Aorta (tissue), 5 donors: ENCODE data around the gene OBSCN. TPM values are rescaled to one million over a fixed set of nuclear protein-coding genes. Genes with fewer than 3 reads are reported as not detected.

Experiments used
- ATAC-seq: fragments of 200-7000 bp; cut with Tn5 transposase; one replicate; pipeline ENCODE4 v1.9.1; 2022; ENCODE audit warnings: moderate library complexity; ENCODE audit not compliant: low FRiP score
- DNase-seq, 2 donors: peaks; one replicate each; pipeline ENCODE4 v3.0.0-alpha.2; 2020
- H3K27ac ChIP-seq, 2 donors: one replicate each; pipeline ENCODE4 v1.5.1; 2013; ENCODE audit warnings: low read length in 2 of 2, mild to moderate bottlenecking in 2 of 2, moderate library complexity in 2 of 2, control low read depth in 1 of 2, inconsistent platforms in 1 of 2, low read depth in 1 of 2
- H3K27me3 ChIP-seq, 2 donors: one replicate each; pipeline ENCODE4 v1.6.1; 2013; ENCODE audit warnings: control low read depth in 1 of 2, low read length in 1 of 2, mild to moderate bottlenecking in 1 of 2, moderate library complexity in 1 of 2; ENCODE audit not compliant: insufficient read depth in 2 of 2, control insufficient read depth in 1 of 2
- H3K36me3 ChIP-seq, 2 donors: one replicate each; pipeline ENCODE4 v1.6.1; 2013; ENCODE audit warnings: control low read depth in 1 of 2, low read length in 1 of 2, mild to moderate bottlenecking in 1 of 2; ENCODE audit not compliant: insufficient read depth in 2 of 2, control insufficient read depth in 1 of 2
- H3K4me1 ChIP-seq, 2 donors: one replicate each; pipeline ENCODE4 v1.6.1; 2013; ENCODE audit warnings: low read length in 2 of 2, control low read depth in 1 of 2, mild to moderate bottlenecking in 1 of 2, moderate library complexity in 1 of 2; ENCODE audit not compliant: insufficient read depth in 2 of 2, control insufficient read depth in 1 of 2
- H3K4me3 ChIP-seq, 2 donors: one replicate each; pipeline ENCODE4 v1.5.1; 2013; ENCODE audit warnings: low read length in 2 of 2, control low read depth in 1 of 2, mild to moderate bottlenecking in 1 of 2
- H3K9me3 ChIP-seq: one replicate; pipeline ENCODE4 v1.6.1; 2013; ENCODE audit warnings: mild to moderate bottlenecking, low read length; ENCODE audit not compliant: control insufficient read depth
- WGBS, 2 donors: extraction: QIAGEN DNeasy Blood & Tissue Kit; methylation state at CpG; one replicate each; pipeline ENCODE4 v1.1.7; 2013; 5-methylcytosine and 5-hydroxymethylcytosine counted together
- intact Hi-C, 2 donors: fragments of 100-400 bp; cut with DNase I; formaldehyde crosslinking; loops; one replicate each; pipeline versions ENCODE4 v1.14.2 to v1.15.0; 2022
- polyA plus RNA-seq, 2 donors: library from polyadenylated mRNA; stranded (reverse); fragments of 200-250 nt; gene quantifications; one replicate each; pipeline ENCODE4 v1.2.3, GENCODE V29; 2013
- total RNA-seq, 2 donors: library from RNA; stranded (reverse); fragmentation: NEBNext Ultra II Directional; extraction: Animal tissue kit (Norgen Biotek cat#: 25700); gene quantifications; one replicate each; pipeline ENCODE4 v1.2.1, GENCODE V29; 2021
- donor health status: healthy with polysubstance abuse.
- donor health status: Bipolar disorder and iron deficiency.
- donor health status: DM: no; HTN: no; CAD: no.
- donor health status: DM: no; HTN: no; CAD: no.
- donor health status: DM: yes; HTN: yes; CAD: no.

The OBSCN gene
- total and polyA plus RNA-seq, 4 donors: 2.0 to 19.3 (median 6.4) TPM

GRCh38 chr1:228413241-228414010, 205.6 kb downstream of the OBSCN start:
- intact Hi-C loops: no loop called here
- Histone ChIP-seq H3K27me3 (no peaks in the 10 kb centered on the region), H3K9me3 (no peaks in the 10 kb centered on the region), H3K4me3 (no peak overlapping the region), H3K4me1 (no peaks in the 10 kb centered on the region), H3K27ac (no peak overlapping the region), H3K36me3 (no peaks in the 10 kb centered on the region)
- WGBS, 2 donors: 82 to 94% methylated on average over 10 of the region's 10 CpGs
- DNase-seq (peak in 1 of 2 donors; percentile 53), ATAC-seq (no peak)

DNA sequence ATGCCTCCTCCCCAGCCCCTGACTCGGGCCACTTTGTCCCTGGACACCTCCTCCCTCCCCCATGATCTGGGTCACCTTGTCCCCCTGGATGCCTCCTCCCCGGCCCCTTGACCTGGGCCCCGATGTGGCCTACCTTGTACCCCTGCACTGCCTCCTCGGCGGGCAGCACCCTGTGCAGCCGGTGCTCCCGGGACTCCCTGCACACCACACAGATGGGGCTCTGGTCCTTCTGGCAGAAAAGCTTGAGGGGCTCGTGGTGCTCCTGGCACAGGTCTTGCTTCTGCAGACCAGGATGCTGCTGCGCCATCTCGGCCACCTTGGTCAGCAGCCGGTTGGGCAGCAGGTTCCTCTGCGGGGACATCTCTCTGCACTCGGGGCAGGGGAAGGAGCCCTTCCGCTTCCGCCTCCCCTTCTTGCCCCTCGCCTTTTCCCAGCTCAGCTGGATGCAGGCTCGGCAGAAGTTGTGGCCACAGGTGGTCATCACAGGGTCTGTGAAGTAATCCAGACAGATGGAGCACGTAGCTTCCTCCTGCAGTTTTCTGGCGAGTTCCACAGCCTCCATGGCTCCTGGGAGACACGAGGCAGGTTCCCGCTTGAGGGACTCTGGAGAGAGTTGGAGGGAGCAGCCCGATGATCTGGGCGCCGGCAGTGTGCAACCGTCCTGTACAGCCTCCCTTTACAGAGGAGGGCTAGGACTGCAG, 206.8 kb downstream of the OBSCN start:
- DNase-seq (peak in 1 of 2 donors; percentile 72), ATAC-seq (peak; percentile 4)
- Histone ChIP-seq H3K4me3 (no peak overlapping the region), H3K9me3 (no peaks in the 10 kb centered on the region), H3K27me3 (no peaks in the 10 kb centered on the region), H3K36me3 (no peaks in the 10 kb centered on the region), H3K27ac (no peak overlapping the region), H3K4me1 (no peaks in the 10 kb centered on the region)
- WGBS, 2 donors: 79 to 81% methylated on average over 25 of the region's 25 CpGs
- intact Hi-C loops: no loop called here

- Histone ChIP-seq H3K36me3 (no peaks in the 10 kb centered on the region), H3K27ac (no peak overlapping the region), H3K27me3 (no peaks in the 10 kb centered on the region), H3K4me3 (no peak overlapping the region), H3K4me1 (no peaks in the 10 kb centered on the region), H3K9me3 (no peaks in the 10 kb centered on the region)
- DNase-seq (peak in 1 of 2 donors; percentile 51), ATAC-seq (peak; percentile 20)
- whole genome bisulfite sequencing, 2 donors: 45 to 48% methylated on average over 7 of the region's 7 CpGs
- intact Hi-C loops: no loop called here
Measured at GRCh38 chr1:228415221-228415620, 207.4 kb downstream of the OBSCN start.

DNA sequence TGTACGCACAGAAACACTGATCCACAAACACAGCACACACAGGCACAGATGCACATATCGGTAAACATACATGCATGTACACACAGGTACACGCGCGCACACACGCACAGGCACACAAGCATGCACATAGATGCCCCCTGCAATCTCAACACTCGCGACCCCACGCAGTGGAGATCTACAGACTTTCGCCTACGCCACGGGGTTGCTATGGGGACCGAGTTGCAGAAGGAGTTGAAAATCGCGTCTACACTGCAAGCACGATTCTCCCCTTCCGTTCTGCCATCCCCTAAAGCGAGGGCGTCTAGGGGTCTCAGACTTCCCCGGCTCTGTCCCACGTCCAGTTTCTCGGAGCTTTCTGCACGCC, 208.0 kb downstream of the OBSCN start:
- no peaks in the 10 kb centered on the region for H3K9me3 ChIP-seq
- DNase-seq (no peak), ATAC-seq (peak; percentile 2)
- no peaks in the 10 kb centered on the region for H3K4me1 ChIP-seq
- no peak overlapping the region for H3K4me3 ChIP-seq
- no peaks in the 10 kb centered on the region for H3K36me3 ChIP-seq
- 16 to 18% methylated on average over 23 of the region's 23 CpGs for WGBS, 2 donors
- H3K27me3 ChIP-seq: no peaks in the 10 kb centered on the region
- intact Hi-C loops: no loop called here
- H3K27ac ChIP-seq: no peak overlapping the region

GRCh38 chr1:228416217-228416933, 208.5 kb downstream of the OBSCN start, which contains the start of gene TRIM17:
Gene TRIM17 (minus strand): TSS chr1:228416861. CDS start chr1:228415072, 1,789 bp downstream.
- no peak within 1 kb of the TSS for H3K27ac ChIP-seq

GRCh38 chr1:228417061-228417460, 209.2 kb downstream of the OBSCN start:
- WGBS, 2 donors: 15 to 29% methylated on average over 10 to 12 of the region's 12 CpGs
- Histone ChIP-seq H3K27ac (no peak overlapping the region), H3K27me3 (no peaks in the 10 kb centered on the region), H3K4me1 (no peaks in the 10 kb centered on the region), H3K9me3 (no peaks in the 10 kb centered on the region), H3K36me3 (no peaks in the 10 kb centered on the region), H3K4me3 (no peak overlapping the region)
- peak in 1 of 2 donors; percentile 59 for DNase-seq
- no peak for ATAC-seq
- intact Hi-C loops: no loop called here

More at GRCh38 chr1:228416217-228416933, 208.5 kb downstream of the OBSCN start, which contains the start of gene TRIM17:
- intact Hi-C loops: no loop called here
- DNase-seq (peak in 1 of 2 donors; percentile 78), ATAC-seq (peak; percentile 40)
- Histone ChIP-seq H3K4me1 (no peaks in the 10 kb centered on the region), H3K36me3 (no peaks in the 10 kb centered on the region), H3K27me3 (no peaks in the 10 kb centered on the region), H3K4me3 (no peak within 1 kb of the TSS), H3K9me3 (no peaks in the 10 kb centered on the region)
- 1% methylated on average over 56 to 59 of the region's 59 CpGs for WGBS, 2 donors

- Histone ChIP-seq H3K27ac (no peak overlapping the region), H3K27me3 (no peaks in the 10 kb centered on the region), H3K4me3 (no peak overlapping the region), H3K36me3 (no peaks in the 10 kb centered on the region), H3K9me3 (no peaks in the 10 kb centered on the region), H3K4me1 (no peaks in the 10 kb centered on the region)
- WGBS, 2 donors: 87 to 88% methylated on average over 7 of the region's 7 CpGs
- ATAC-seq (no peak), DNase-seq (peak in 1 of 2 donors; percentile 36)
- intact Hi-C loops: no loop called here
Measured at GRCh38 chr1:228417483-228418203, 209.8 kb downstream of the OBSCN start.
